Measurements from ENCODE around the gene RNF111. TPM values are rescaled to one million over a fixed set of nuclear protein-coding genes. Genes with fewer than 3 reads are reported as not detected.
A peak's percentile ranks its signal among the peaks of the same experiment; 100 is the strongest.

The RNF111 gene
- total and polyA plus RNA-seq, 9 of the 15 experiments (the other 6 are each of a cell fraction or from before 2014, with no cell fraction given): 7.9 to 26.0 (median 14.4) TPM

- TF ChIP-seq ELF1 (tag; IDR thresholded peaks at IDR 0.05): peak; percentile 50; the same call in 1 of the 2 replicates
- TF ChIP-seq POLR2AphosphoS5 (IDR thresholded peaks at IDR 0.05; ENCODE audit: control insufficient read depth, insufficient read depth, low read depth, low read length): 0 out of 2 replicates have a peak, but pooled peaks have one; percentile 18
- peak in 1 of 2 experiments; percentile 15; a peak in 1 of 4 replicates for TF ChIP-seq RAD21 (CRISPR knock-in tag; conservative IDR thresholded peaks at IDR 0.05 in 1 of 2, IDR thresholded peaks at IDR 0.05 in 1 of 2)
- peak; percentile 27; the same call in 1 of the 2 replicates for TF ChIP-seq MTA1 (IDR thresholded peaks at IDR 0.05; ENCODE audit: borderline replicate concordance)
- TF ChIP-seq HMGXB4 (CRISPR knock-in tag; IDR thresholded peaks at IDR 0.05): peak; percentile 80; the same call in 1 of the 2 replicates
- peak; percentile 14; the same call in 1 of the 2 replicates for TF ChIP-seq JUND (IDR thresholded peaks at IDR 0.05; ENCODE audit: borderline replicate concordance, low read depth, low read length)
- TF ChIP-seq JUND (tag; IDR thresholded peaks at IDR 0.05; ENCODE audit: borderline replicate concordance, low read depth, low read length): peak; percentile 19; the same call in 1 of the 3 replicates
- 0 out of 2 replicates have a peak, but pooled peaks have one; percentile 29 for TF ChIP-seq ZNF511 (CRISPR knock-in tag; IDR thresholded peaks at IDR 0.05)
- TF ChIP-seq KLF16 (IDR thresholded peaks at IDR 0.05): peak; percentile 62; the same call in 1 of the 2 replicates
- TF ChIP-seq MAX (CRISPR knock-in tag; IDR thresholded peaks at IDR 0.05): 0 out of 2 replicates have a peak, but pooled peaks have one; percentile 23
- 0 out of 2 replicates have a peak, but pooled peaks have one; percentile 38 for TF ChIP-seq BRD4 (IDR thresholded peaks at IDR 0.05)
- peak in 1 of 2 experiments; percentile 1 for TF ChIP-seq E2F6 (IDR thresholded peaks at IDR 0.05; ENCODE audit: borderline replicate concordance in 1 of 2, extremely low read depth in 1 of 2, insufficient read depth in 1 of 2, insufficient read length in 1 of 2, low read depth in 1 of 2, low read length in 1 of 2, poor library complexity in 1 of 2, severe bottlenecking in 1 of 2)
- TF ChIP-seq TAF7 (tag; IDR thresholded peaks at IDR 0.05): no peak
- no peak for TF ChIP-seq SIN3B (IDR thresholded peaks at IDR 0.05; ENCODE audit: low read depth)
- TF ChIP-seq PRPF4 (IDR thresholded peaks at IDR 0.05; ENCODE audit: insufficient read depth, low read depth, low read length, poor library complexity, severe bottlenecking): peak; percentile 49
- peak; percentile 64 for TF ChIP-seq ARID1B (IDR thresholded peaks at IDR 0.05)
- TF ChIP-seq VEZF1 (CRISPR knock-in tag; IDR thresholded peaks at IDR 0.05): peak; percentile 40
- TF ChIP-seq MBD1 (CRISPR knock-in tag; IDR thresholded peaks at IDR 0.05): no peak
Measured at GRCh38 chr15:58988006-58988785, 733 bp downstream of the RNF111 start (continued).

Data from K562 (cell line).